Esophagus muscularis mucosa (tissue), 4 donors: ENCODE results near the gene AHI1. TPM values are rescaled to one million over a fixed set of nuclear protein-coding genes. Genes with fewer than 3 reads are reported as not detected.

ENCODE experiments used
- DNase-seq: peaks from one replicate; pipeline ENCODE4 v3.0.0-alpha.2; 2017; ENCODE audit errors: extremely low spot score
- H3K27ac ChIP-seq, 4 donors: fragments of 200-600 bp; sonication (generic); replicated peaks in 1 of 4; 1 replicate in 3 of 4; 2 replicates in 1 of 4; pipeline ENCODE4 v1.5.1; 2016 to 2019; ENCODE audit warnings: mild to moderate bottlenecking in 1 of 4
- H3K27me3 ChIP-seq, 4 donors: fragments of 200-600 bp; sonication (generic); one replicate each; pipeline versions ENCODE4 v1.5.1 to v1.6.0; 2016 to 2019
- H3K36me3 ChIP-seq, 4 donors: fragments of 200-600 bp; sonication (generic); one replicate each; pipeline ENCODE4 v1.5.1; 2016 to 2019
- H3K4me1 ChIP-seq, 4 donors: fragments of 200-600 bp; sonication (generic); one replicate each; pipeline ENCODE4 v1.5.1; 2016 to 2019
- H3K4me3 ChIP-seq, 4 donors: fragments of 200-600 bp; sonication (generic); 1 replicate in 2 of 4; 2 replicates in 2 of 4; pipeline ENCODE4 v1.5.1; 2016 to 2019; ENCODE audit warnings: mild to moderate bottlenecking in 4 of 4, moderate library complexity in 1 of 4
- H3K9me3 ChIP-seq, 4 donors: fragments of 200-600 bp; sonication (generic); 1 replicate in 3 of 4; 2 replicates in 1 of 4; pipeline ENCODE4 v1.5.1; 2016 to 2019
- CTCF ChIP-seq, 3 experiments: fragments of 200-600 bp in 2 of 3; fragments of 450-650 bp in 1 of 3; sonication (generic) in 2 of 3; IDR thresholded peaks; one replicate each; pipeline ENCODE4 v1.5.1; 2017 to 2019; ENCODE audit warnings: antibody characterized with exemption in 3 of 3, mild to moderate bottlenecking in 2 of 3, moderate library complexity in 1 of 3
- EP300 ChIP-seq: sonication (generic); formaldehyde crosslinking; IDR thresholded peaks from one replicate; pipeline ENCODE4 v1.6.1; 2017; ENCODE audit warnings: antibody characterized with exemption
- POLR2A ChIP-seq: fragments of 450-650 bp; IDR thresholded peaks from one replicate; pipeline ENCODE4 v1.6.1; 2017; ENCODE audit warnings: antibody characterized with exemption, moderate library complexity, mild to moderate bottlenecking, low read depth
- POLR2AphosphoS5 ChIP-seq, 2 donors: sonication (generic); formaldehyde crosslinking; IDR thresholded peaks; one replicate each; pipeline ENCODE4 v1.6.1; 2017; ENCODE audit warnings: antibody characterized with exemption in 2 of 2
- WGBS: methylation state at CpG from one replicate; pipeline ENCODE4 v1.1.5; 2018; 5-methylcytosine and 5-hydroxymethylcytosine counted together
- intact Hi-C: fragments of 100-400 bp; cut with DNase I; formaldehyde crosslinking; loops from one replicate; pipeline ENCODE4 v1.15.1; 2023
- total RNA-seq, 4 donors: library from RNA; depleted of rRNA; stranded (reverse); fragments of >200 nt; gene quantifications; one replicate each; pipeline versions ENCODE4 v1.1.0 to v1.2.1, GENCODE V29; 2016

The AHI1 gene
- total RNA-seq, 4 donors from 2014 or later: 11.4 to 28.7 (median 16.2) TPM

GRCh38 chr6:135397172-135397952 lies 100.2 kb downstream of the AHI1 start:
- Histone ChIP-seq H3K4me3 (no peak overlapping the region), H3K36me3 (peaks cover 0 to 17% (median 0%) of the 10 kb centered on the region in 4 donors), H3K27me3 (no peaks in the 10 kb centered on the region), H3K27ac (no peak overlapping the region), H3K9me3 (no peaks in the 10 kb centered on the region), H3K4me1 (no peaks in the 10 kb centered on the region)
- no peak for TF ChIP-seq POLR2A
- TF ChIP-seq POLR2AphosphoS5 (IDR thresholded peaks at IDR 0.05): no peak
- TF ChIP-seq EP300: no peak
- no peak for TF ChIP-seq CTCF (IDR thresholded peaks at IDR 0.05)
- intact Hi-C loops: no loop called here
- WGBS: 83% methylated on average over 5 of the region's 5 CpGs
- no peak for DNase-seq

GRCh38 chr6:135395136-135395535 lies 102.4 kb downstream of the AHI1 start:
- H3K4me3 ChIP-seq: no peak overlapping the region
- no peak for TF ChIP-seq POLR2A
- no peak for TF ChIP-seq POLR2AphosphoS5 (IDR thresholded peaks at IDR 0.05)
- TF ChIP-seq EP300: no peak
- TF ChIP-seq CTCF (IDR thresholded peaks at IDR 0.05): no peak
- H3K4me1 ChIP-seq: no peaks in the 10 kb centered on the region
- H3K27me3 ChIP-seq: no peaks in the 10 kb centered on the region
- H3K9me3 ChIP-seq: no peaks in the 10 kb centered on the region
- H3K36me3 ChIP-seq: peaks cover 0 to 22% (median 2%) of the 10 kb centered on the region in 4 donors
- intact Hi-C loops: no loop called here
- DNase-seq: no peak
- H3K27ac ChIP-seq: no peak overlapping the region

GRCh38 chr6:135393289-135393688 lies 104.3 kb downstream of the AHI1 start:
- DNase-seq: no peak
- no peaks in the 10 kb centered on the region for H3K9me3 ChIP-seq
- WGBS: 60% methylated on average over 2 of the region's 2 CpGs
- no peak overlapping the region for H3K27ac ChIP-seq
- intact Hi-C loops: no loop called here
- H3K36me3 ChIP-seq: peaks cover 0 to 31% (median 4%) of the 10 kb centered on the region in 4 donors
- no peaks in the 10 kb centered on the region for H3K4me1 ChIP-seq
- TF ChIP-seq CTCF (IDR thresholded peaks at IDR 0.05) (no peak), POLR2AphosphoS5 (IDR thresholded peaks at IDR 0.05) (no peak), EP300 (no peak), POLR2A (no peak)
- no peaks in the 10 kb centered on the region for H3K27me3 ChIP-seq
- H3K4me3 ChIP-seq: no peak overlapping the region

- no peak for DNase-seq
- WGBS: 89% methylated on average over 4 of the region's 4 CpGs
- TF ChIP-seq POLR2AphosphoS5 (IDR thresholded peaks at IDR 0.05) (no peak), CTCF (IDR thresholded peaks at IDR 0.05) (no peak), POLR2A (no peak), EP300 (no peak)
- Histone ChIP-seq H3K4me3 (no peak overlapping the region), H3K36me3 (peaks cover 0 to 35% (median 4%) of the 10 kb centered on the region in 4 donors), H3K27ac (no peak overlapping the region), H3K9me3 (no peaks in the 10 kb centered on the region), H3K27me3 (no peaks in the 10 kb centered on the region), H3K4me1 (no peaks in the 10 kb centered on the region)
- intact Hi-C loops: no loop called here
Measured at GRCh38 chr6:135390458-135390857, 107.1 kb downstream of the AHI1 start.

GRCh38 chr6:135385299-135385698 lies 112.2 kb downstream of the AHI1 start:
- H3K27me3 ChIP-seq: no peaks in the 10 kb centered on the region
- intact Hi-C loops: no loop called here
- H3K9me3 ChIP-seq: no peaks in the 10 kb centered on the region
- H3K27ac ChIP-seq: no peak overlapping the region
- no peak for DNase-seq
- 94% methylated on average over 2 of the region's 2 CpGs for WGBS
- H3K4me1 ChIP-seq: no peaks in the 10 kb centered on the region
- TF ChIP-seq POLR2AphosphoS5 (IDR thresholded peaks at IDR 0.05): no peak
- no peak for TF ChIP-seq EP300
- no peak for TF ChIP-seq POLR2A
- TF ChIP-seq CTCF (IDR thresholded peaks at IDR 0.05): no peak
- H3K4me3 ChIP-seq: no peak overlapping the region
- peaks cover 0 to 16% (median 2%) of the 10 kb centered on the region in 4 donors for H3K36me3 ChIP-seq
